NCI-H2196 (cell line): ENCODE results near the gene UCK2.
A peak's percentile ranks its signal among the peaks of the same experiment; 100 is the strongest.
"Not testable (repeated sequence)": the region's sequence is repeated elsewhere in the genome, so short reads cannot be mapped to it uniquely, and the experiment has no call there.

Experiments used
- DNase-seq: peaks from one replicate; lab custom pipeline; 2025; ENCODE audit not compliant: unreplicated experiment; lab: John Stamatoyannopoulos, UW

The UCK2 gene

GRCh38 chr1:165827268-165828102 lies at the start of gene UCK2:
UCK2 (plus strand) TSS chr1:165827614; CDS start chr1:165827834, 220 bp downstream.
- peak; percentile 90 for DNase-seq

- DNase-seq = not testable (repeated sequence)
Measured at GRCh38 chr1:165778197-165778596, 49.2 kb upstream of the UCK2 start.

DNA sequence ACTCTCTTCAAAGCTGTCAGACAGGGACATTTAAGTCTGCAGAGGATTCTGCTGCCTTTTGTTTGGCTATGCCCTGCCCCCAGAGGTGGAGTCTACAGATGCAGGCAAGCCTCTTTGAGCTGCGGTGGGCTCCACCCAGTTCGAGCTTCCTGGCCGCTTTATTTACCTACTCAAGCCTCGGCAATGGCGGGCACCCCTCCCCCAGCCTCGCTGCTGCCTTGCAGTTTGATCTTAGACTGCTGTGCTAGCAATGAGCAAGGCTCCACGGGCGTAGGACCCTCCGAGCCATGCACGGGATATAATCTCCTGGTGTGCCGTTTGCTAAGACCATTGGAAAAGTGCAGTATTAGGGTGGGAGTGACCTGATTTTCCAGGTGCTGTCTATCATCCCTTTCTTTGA lies 43.9 kb upstream of the UCK2 start:
- not testable (repeated sequence) for DNase-seq

- DNase-seq = no peak
Measured at GRCh38 chr1:165787741-165788140, 39.7 kb upstream of the UCK2 start.

DNA sequence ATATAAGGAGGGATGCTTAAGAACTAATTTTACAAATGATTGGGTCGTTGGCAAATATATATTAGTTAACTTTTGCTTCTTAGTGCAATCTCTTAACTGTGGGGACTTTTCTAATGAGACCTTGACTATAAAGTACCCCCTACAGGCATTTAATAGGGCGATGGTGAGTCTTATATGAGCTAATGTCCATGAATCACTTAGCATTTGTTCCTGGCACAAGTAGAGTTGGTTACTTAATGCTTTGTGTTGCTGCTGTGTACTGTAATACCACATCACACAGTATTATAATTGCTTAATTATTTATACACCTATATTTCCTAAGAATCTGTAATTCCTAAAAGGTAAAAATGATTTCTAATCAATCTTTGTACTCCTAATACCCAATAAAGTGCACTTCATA lies 33.5 kb upstream of the UCK2 start:
- DNase-seq = no peak

- no peak for DNase-seq
Measured at GRCh38 chr1:165795894-165796293, 31.5 kb upstream of the UCK2 start.

- no peak for DNase-seq
Measured at GRCh38 chr1:165799387-165799786, 28.0 kb upstream of the UCK2 start.

DNA sequence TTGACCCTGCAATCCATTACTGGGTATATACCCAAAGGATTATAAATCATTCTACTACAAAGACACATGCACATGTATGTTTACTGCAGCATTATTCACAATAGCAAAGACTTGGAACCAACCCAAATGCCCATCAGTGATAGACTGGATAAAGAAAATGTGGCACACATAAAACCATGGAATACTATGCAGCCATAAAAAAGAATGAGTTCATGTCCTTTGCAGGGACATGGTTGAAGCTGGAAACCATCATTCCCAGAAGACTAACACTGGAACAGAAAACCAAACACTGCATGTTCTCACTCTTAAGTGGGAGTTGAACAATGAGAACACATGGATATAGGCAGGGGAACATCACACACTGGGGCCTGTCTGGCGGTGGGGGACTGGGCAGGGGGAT lies 22.9 kb upstream of the UCK2 start:
- DNase-seq = not testable (repeated sequence)

DNA sequence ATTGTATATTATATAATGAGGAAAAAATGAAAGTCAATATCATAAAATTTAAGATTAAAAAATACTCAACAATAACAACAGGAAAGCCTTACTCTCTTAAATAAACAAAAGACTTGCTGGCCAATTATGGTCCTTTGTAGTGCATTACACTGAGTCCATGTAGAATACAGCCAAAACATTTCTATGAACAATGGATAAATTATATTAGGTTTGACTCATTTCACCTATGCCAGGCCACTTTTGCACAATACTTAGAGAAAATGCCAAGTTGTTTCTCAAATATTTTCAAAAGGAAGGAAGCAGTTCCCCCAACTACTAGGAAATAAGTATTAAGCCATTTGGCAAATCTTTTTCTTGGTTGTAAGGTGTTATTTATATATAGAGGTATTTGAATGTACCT lies 19.8 kb upstream of the UCK2 start:
- no peak for DNase-seq

- no peak for DNase-seq
Measured at GRCh38 chr1:165815725-165816124, 11.7 kb upstream of the UCK2 start.

- no peak for DNase-seq
Measured at GRCh38 chr1:165816157-165816556, 11.3 kb upstream of the UCK2 start.

GRCh38 chr1:165816826-165817497 lies 10.5 kb upstream of the UCK2 start:
- no peak for DNase-seq

- no peak for DNase-seq
Measured at GRCh38 chr1:165823552-165824268, 3.7 kb upstream of the UCK2 start.

- DNase-seq = no peak
Measured at GRCh38 chr1:165824269-165824643, 3.2 kb upstream of the UCK2 start.

DNA sequence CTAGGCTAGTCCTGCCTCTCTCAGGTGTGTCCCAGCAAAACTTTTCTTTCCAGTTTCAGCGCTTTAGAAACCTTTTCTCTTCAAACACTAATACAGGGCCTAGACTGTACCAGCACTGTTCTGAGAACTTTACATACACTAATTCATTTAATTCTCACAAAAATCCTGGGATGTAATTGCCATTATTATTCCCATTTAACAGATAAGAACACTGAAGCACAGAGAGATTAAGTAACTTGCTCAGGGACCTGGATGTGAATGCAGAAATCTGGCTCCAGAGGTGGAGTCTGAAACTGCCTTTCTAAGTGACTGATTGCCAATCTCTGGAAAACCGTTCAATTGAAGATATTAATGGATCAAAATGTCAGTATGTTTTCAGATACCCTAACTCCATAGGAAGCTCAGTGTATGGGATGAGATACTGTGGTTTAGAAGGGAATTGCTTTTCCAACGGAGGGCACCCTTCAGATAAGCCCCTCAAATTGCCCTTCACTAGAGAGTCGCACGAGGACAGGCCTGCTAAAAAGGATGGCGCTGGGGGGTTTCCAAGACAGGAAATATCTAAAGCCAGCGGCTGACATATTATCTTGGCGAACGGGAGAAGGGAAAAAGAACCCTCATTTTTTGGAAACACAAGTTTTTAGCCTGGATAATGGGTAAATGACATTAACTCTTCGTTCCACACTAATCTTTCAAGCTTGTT lies 698 bp upstream of the UCK2 start:
- DNase-seq = no peak

DNA sequence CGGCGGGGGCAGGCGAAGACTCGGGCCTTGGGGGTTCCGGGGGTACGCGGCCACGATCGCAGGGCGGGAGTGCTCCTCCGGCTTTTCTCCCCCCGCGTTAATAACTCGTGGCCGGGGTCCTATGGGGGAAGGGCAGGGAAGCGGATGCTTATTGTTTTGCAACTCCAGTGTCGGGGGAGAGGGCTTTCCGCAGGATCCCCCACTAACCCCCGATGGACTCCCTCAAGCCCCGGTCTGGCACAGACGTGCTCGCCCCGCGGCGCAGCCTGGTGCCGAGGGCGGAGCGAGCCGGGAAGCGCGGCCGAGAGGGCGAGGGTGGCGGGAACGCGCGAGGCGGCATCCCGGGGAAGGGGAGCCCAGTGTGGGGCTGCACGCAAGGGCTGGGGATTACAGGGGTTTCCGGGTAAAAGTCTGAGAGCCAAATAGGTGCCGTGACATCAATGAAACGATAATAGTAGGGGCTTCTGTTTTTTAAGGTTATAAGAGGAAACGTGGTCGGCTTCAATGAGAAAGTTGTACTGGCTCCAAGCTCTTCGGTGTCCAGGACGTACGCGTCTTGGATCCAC lies 772 bp downstream of the UCK2 start:
- DNase-seq = peak; percentile 56

DNA sequence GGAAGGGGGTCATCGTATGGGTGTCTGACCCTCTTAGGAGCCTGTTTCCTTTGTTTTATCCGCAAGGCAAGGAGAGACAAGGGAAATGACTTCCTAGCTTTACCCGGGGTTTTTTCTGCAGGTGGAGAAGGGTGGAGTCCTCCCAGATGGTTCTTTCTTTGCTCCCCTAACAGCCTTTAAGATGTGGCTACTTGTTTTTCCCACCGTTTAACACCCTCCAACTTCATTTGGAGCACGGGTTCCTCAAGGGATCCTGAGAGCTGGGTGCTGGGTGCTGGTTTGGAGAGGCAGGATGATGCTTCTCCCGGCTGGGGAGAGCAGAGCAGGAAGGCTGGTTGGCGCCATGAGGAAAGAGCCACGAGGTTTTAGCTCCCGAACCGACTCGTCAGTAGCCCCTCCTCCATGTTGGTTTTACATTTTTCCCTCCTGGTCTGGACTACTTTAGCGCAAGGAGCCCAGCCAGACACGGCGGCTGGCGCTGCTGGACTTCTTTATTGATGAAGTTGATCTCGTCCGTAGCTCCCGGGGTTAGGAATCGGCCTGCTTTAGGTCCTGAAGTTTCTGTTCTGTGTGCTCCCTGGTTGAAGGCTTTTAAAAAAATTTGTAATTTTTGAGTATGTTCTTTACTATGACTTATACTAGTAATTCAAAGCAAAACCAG lies 1.4 kb downstream of the UCK2 start:
- DNase-seq = peak; percentile 74

- DNase-seq = no peak
Measured at GRCh38 chr1:165829888-165830287, 2.5 kb downstream of the UCK2 start.

DNA sequence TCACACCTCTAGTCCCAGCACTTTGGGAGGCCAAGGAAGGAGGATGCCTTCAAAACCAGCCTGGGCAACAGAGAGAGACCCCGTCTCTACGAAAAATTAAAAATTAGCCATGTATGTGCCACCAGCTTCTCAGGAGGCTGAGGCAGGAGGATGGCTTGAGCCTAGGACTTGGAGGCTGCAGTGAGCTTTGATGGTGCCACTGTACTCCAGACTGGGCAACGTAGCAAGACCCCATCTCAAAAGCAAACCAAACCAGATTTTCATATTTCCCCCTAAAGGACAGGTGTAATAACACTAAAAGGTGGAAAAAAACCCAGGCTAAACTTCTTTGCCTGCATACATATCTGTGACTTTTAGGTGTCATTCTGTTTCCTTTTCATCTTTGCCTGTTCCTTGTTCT lies 3.7 kb downstream of the UCK2 start:
- DNase-seq = no peak

DNA sequence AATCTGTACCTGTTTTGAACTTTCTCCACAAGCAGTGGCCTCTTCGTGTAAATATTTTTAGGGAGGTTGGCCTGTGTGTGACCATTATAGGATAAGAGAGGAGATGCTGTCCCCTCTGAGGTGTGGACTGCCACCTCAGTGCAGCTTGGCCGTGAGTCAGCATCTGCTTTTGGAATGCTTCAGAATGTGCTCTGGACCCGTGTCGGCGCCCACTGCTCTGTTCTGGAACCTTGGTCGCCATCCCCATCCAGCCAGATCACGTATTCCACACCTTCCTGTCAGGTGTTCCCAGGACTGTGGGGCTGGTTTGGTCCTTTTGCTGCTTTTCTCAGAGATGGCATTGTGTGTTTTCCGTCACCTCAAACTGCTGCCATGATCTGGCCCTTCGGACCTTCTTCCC lies 5.5 kb downstream of the UCK2 start:
- DNase-seq = no peak
